Cardiac fibroblast (primary cell): ENCODE measurements around the gene WDR86.

Experiments used
- DNase-seq, 2 donors: peaks; one replicate each; pipeline versions ENCODE4 v3.0.0 to v3.0.0-alpha.2; 2010; ENCODE audit warnings: low read depth in 2 of 2
- H3K4me3 ChIP-seq, 2 donors: replicated peaks in 1 of 2; 1 replicate in 1 of 2; 2 replicates in 1 of 2; pipeline ENCODE4 v1.5.1; 2011; ENCODE audit warnings: low read depth in 2 of 2, low read length in 2 of 2, mild to moderate bottlenecking in 2 of 2, moderate library complexity in 1 of 2
- TF ChIP-seq, protein P1 (sequence below): IDR thresholded peaks from one replicate; pipeline ENCODE4 v1.5.1; 2011; ENCODE audit warnings: low read depth, mild to moderate bottlenecking, low read length, inconsistent platforms

Gene WDR86

DNA sequence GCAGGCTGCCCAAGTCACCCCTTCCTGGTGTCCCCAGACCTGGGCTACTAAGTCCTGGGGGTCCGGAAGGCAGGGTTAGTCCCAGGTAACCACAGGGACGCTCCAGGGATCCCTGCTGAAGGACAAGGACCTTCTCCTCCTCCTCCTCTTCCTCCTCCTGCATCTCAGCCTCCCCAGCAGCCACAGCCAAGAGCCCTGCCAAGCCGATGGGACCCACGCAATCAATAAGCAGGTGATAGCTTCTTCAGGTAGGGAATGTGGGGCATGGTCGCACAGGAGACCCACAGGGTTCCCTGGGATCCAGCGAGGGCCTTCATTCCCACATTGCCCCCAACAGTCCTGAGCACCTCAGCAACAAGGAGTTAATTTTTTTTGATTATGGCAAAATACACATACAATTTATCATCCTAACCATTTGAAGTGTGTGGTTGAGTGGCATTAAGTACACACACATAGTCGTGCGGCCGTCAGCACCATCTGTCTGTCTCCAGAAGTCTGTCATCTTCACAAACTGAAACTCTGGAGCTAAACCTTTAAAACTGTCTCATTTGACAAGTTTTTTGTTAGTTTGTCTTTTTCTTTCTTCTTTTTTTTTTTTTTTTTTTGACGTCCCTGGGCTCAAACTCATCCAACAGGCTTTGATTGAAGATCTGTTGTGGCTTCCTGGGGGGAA, 18.0 kb upstream of the WDR86 start:
- H3K4me3 ChIP-seq = no peak overlapping the region
- TF ChIP-seq, protein P1, sequence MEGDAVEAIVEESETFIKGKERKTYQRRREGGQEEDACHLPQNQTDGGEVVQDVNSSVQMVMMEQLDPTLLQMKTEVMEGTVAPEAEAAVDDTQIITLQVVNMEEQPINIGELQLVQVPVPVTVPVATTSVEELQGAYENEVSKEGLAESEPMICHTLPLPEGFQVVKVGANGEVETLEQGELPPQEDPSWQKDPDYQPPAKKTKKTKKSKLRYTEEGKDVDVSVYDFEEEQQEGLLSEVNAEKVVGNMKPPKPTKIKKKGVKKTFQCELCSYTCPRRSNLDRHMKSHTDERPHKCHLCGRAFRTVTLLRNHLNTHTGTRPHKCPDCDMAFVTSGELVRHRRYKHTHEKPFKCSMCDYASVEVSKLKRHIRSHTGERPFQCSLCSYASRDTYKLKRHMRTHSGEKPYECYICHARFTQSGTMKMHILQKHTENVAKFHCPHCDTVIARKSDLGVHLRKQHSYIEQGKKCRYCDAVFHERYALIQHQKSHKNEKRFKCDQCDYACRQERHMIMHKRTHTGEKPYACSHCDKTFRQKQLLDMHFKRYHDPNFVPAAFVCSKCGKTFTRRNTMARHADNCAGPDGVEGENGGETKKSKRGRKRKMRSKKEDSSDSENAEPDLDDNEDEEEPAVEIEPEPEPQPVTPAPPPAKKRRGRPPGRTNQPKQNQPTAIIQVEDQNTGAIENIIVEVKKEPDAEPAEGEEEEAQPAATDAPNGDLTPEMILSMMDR = no peak
- DNase-seq = no peak

GRCh38 chr7:151426904-151427704, 17.3 kb upstream of the WDR86 start:
- TF ChIP-seq, protein P1 = no peak
- H3K4me3 ChIP-seq = no peak overlapping the region

DNA sequence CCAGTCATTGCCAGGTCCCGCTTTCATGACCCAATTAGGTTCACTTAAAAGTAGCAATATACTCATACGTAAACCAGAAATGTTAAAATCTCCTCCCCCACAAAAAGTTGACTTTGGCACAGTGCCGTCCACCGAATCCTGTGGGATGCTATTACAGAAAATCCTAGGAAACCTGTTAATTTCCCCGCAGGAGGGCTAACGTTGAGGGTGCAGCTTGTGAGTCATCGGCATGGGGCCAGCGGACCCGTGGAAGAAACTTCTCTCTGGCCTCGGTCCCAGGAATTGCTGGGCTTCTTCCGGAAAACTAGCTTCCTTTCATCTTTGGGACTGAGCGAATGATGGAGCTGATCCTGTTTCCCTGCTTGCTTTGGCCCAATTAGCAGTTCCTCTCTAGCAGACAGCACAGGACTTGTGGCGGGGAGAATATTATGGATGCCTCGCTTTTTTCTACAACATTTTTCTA, 16.6 kb upstream of the WDR86 start:
- no peak overlapping the region for H3K4me3 ChIP-seq
- peak; percentile 86 to 98 for DNase-seq

More at GRCh38 chr7:151426904-151427704, 17.3 kb upstream of the WDR86 start:
- no peak for DNase-seq

DNA sequence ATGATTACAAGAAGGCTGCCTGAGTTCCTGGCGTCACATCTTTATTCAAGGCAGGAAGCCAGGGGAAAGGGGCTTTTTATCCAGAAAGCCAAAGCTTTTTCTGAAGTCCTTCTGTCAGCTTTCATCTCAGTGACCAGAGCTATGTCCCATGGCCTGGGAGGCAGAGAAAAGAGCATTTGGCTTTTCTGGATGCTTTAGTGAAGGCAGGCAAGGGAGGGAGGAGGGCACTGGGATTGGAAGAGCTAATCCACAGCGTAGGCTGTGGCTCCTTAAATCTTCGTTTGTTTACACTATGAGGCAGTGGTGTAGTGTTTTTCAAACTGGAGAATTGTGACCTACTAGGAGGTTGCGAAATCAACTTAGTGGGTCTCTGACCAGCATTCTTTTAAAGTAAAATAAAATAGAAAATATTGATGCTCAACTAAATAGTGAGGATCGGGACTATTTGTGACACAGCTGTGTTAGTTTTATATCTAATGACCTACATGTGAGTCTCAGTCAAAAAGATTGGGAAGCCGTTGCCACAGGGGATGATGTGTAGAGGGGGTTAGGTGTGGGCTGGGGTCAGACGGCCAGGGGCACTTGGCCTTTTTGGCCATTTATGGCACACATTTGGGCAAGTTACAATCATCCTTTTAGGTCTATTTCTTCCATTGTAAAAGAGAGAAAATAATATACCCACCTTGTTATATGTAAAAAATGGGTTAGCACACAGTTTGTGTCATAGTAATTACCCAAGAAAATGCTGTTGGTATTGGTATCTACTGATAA, 16.0 kb upstream of the WDR86 start:
- no peak overlapping the region for H3K4me3 ChIP-seq
- peak; percentile 76 to 90 for DNase-seq
- TF ChIP-seq, protein P1 = no peak

More for the DNA sequence above, 16.6 kb upstream of the WDR86 start:
- TF ChIP-seq, protein P1 = no peak

- H3K4me3 ChIP-seq = no peak overlapping the region
- peak in 1 of 2 donors; percentile 59 for DNase-seq
- TF ChIP-seq, protein P1 = no peak
Observed at GRCh38 chr7:151424799-151425198, 15.0 kb upstream of the WDR86 start.

DNA sequence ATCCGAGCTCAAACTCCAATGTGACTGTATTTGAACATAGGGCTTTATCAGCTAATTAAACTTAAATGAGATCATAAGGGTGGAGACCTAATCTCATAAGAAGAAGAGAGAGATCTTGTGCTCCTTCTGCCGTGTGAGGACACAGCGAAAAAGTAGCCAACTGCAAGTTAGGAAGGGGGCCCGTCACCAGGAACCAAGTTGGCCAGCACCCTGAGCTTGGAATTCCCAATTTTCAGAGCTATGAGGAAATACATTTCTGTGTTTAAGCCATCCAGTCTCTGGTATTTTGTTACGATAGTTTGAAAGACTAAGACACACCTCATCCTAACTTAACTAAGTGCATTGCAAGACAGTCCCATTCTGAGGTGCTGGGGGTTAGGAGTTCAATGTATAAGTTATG, 14.1 kb upstream of the WDR86 start:
- TF ChIP-seq, protein P1 = no peak
- H3K4me3 ChIP-seq = no peak overlapping the region
- peak in 1 of 2 donors; percentile 28 for DNase-seq
